HG03520 (cell line): ENCODE results near the gene ANAPC13.

Source experiments
- ATAC-seq: cut with Tn5 transposase; IDR thresholded peaks from one replicate; pipeline ENCODE4 v1.9.1; 2021; ENCODE audit warnings: mild to moderate bottlenecking, moderate library complexity; ENCODE audit not compliant: unreplicated experiment

ANAPC13 gene

GRCh38 chr3:134483195-134483900 lies 2.4 kb downstream of the ANAPC13 start:
- ATAC-seq = no peak

GRCh38 chr3:134482622-134483021 lies 3.2 kb downstream of the ANAPC13 start:
- ATAC-seq = no peak

GRCh38 chr3:134481166-134481565 lies 4.6 kb downstream of the ANAPC13 start:
- ATAC-seq = no peak

GRCh38 chr3:134480546-134480945 lies 5.2 kb downstream of the ANAPC13 start:
- no peak for ATAC-seq

GRCh38 chr3:134477938-134478337 lies 7.8 kb downstream of the ANAPC13 start:
- ATAC-seq = no peak

- ATAC-seq = no peak
These were observed 8.8 kb downstream of the ANAPC13 start for GRCh38 chr3:134477002-134477401.

- ATAC-seq = no peak
These were observed 9.5 kb downstream of the ANAPC13 start for GRCh38 chr3:134476306-134476705.

GRCh38 chr3:134474956-134475355 lies 10.8 kb downstream of the ANAPC13 start:
- ATAC-seq = no peak

- no peak for ATAC-seq
These were observed 11.8 kb downstream of the ANAPC13 start for GRCh38 chr3:134473868-134474546.

- ATAC-seq = no peak
These were observed 13.0 kb downstream of the ANAPC13 start for GRCh38 chr3:134472831-134473230.

- ATAC-seq = no peak
These were observed 14.1 kb downstream of the ANAPC13 start for GRCh38 chr3:134471521-134472193.

GRCh38 chr3:134468519-134468918 lies 17.3 kb downstream of the ANAPC13 start:
- ATAC-seq = no peak

- no peak for ATAC-seq
These were observed 19.5 kb downstream of the ANAPC13 start for GRCh38 chr3:134466331-134466730.

GRCh38 chr3:134464689-134465365 lies 21.0 kb downstream of the ANAPC13 start:
- ATAC-seq = no peak

GRCh38 chr3:134464064-134464688 lies 21.6 kb downstream of the ANAPC13 start:
- no peak for ATAC-seq

- ATAC-seq = no peak
These were observed 22.1 kb downstream of the ANAPC13 start for GRCh38 chr3:134463676-134464063.

GRCh38 chr3:134462331-134462941 lies 23.3 kb downstream of the ANAPC13 start:
- ATAC-seq = no peak

GRCh38 chr3:134460965-134461364 lies 24.8 kb downstream of the ANAPC13 start:
- no peak for ATAC-seq

GRCh38 chr3:134459562-134459961 lies 26.2 kb downstream of the ANAPC13 start:
- no peak for ATAC-seq

GRCh38 chr3:134458406-134458945 lies 27.3 kb downstream of the ANAPC13 start:
- ATAC-seq = no peak
